NCI-H128 (cell line): ENCODE results near the gene CASK.

ENCODE experiments used
- DNase-seq: peaks from one replicate; lab custom pipeline; 2025; ENCODE audit not compliant: unreplicated experiment; lab: John Stamatoyannopoulos, UW

Gene CASK

DNA sequence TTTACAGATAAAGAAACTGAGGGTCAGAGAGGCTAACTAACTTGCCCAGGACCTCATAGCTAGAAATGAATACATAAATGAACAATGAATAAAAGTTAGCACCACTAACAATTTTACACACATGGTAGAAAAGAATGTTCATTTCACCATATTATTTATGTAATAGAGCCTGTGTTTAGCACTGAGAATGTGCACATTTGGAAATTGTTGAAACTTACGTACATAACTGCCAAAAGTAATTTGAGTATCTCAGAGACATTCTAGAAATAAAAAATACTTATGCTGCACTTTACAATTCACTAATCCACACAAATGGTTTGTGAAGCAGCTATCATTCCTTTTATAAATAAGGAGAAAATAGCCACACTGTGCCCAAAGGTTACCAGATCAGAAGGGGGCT, 9.9 kb downstream of the CASK start:
- DNase-seq: no peak

DNA sequence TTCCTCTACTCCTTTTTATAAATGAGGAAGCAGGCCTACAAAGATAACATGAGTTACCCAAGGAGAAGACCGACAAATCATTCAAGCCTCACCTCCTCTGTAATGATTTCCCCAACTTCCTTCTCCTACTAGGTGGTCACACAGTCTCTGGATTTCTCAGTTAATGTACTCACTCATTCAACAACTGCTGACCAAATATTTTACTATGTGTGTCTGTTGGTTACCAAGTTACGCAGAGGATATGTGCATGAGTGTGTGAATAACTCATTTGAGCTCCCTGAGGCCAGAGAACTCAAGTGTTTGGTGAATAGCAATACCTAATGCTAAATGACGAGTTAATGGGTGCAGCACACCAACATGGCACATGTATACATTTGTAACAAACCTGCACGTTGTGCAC, 10.4 kb downstream of the CASK start:
- DNase-seq: no peak

DNA sequence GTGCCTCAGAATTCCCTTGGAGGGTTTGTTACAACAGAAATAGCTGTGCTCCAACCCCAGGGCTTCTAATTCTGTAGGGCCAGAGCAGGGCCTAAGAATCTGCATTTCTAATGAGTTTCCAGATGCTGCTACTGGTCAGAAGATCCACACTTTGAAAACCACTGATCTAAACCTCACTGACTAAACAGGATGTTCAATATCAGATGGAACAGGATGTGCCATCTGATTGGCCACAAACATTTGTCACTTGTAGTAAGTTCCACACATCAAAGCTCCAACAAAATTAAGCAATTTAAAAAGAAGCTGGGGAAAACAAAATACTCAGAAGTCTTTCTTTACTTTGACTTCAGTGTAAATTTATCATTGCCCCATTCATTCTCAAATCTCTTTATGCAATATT, 14.3 kb downstream of the CASK start:
- no peak for DNase-seq

DNA sequence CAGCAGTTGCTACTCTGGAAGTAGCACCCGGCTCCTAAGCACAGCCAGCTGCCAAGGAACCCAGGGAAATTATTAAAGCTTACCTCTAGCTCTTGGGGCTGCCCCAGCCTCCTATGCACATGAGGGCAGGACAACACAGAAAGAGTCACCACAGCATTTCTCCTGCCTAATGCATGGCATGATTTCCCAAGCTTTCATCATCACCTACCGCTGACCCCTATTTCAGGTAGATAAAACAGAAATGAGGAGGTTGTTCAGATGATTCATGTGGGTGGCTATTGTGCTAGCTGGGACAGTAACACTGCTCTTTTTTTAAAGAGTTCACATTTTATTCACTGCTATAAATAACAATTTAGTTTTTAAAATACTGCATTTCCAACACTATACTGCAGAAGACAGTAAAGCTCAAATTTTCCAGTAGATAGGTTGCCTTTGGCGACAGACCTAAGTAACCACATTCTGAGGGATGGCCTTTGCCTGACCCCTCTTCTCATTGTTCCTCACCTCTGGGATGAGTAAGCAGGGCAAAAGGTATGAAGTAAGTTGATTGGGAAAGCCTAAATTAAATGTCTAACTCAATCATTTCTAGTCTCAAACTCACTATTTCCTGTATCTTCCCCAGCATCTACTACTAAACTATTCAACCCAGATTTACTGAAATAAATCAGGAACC, 16.7 kb downstream of the CASK start:
- no peak for DNase-seq

DNA sequence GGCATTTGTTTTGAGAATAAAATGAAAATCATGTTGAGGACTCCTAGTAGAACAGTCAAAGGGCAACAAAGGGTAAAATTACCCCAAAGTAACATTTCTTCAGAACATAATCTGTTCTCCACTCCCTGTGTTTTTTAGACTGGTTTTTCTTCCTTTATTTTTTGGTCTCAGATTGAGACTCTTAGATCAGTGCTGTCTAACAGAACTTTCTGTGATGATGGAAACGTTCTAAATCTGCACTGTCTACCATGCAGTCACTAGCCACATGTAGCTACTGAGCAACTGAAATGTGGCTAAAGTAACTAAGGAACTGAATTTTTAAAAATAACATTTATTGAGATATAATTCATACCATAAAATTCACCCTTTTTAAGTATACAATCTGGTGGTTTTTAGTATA, 19.8 kb downstream of the CASK start:
- DNase-seq: no peak

DNA sequence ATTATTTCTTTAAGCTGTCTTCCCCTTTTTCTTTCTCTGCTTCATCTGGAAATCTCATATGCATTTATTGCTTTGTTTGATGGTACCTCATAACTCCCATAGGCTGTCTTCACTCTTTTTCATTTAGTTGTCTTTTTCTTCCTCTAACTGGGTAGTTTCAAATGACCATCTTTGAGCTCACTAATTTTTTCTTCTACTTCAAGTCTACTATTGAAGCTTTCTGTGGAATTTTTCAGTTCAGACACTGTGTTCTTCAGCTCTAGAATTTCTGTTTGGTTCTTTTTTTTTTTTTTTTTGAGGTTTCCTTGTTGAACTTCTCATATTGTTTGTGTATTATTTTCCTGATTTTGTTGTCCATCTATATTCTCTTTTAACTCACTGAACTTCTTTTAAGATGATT, 23.0 kb downstream of the CASK start:
- no peak for DNase-seq

DNA sequence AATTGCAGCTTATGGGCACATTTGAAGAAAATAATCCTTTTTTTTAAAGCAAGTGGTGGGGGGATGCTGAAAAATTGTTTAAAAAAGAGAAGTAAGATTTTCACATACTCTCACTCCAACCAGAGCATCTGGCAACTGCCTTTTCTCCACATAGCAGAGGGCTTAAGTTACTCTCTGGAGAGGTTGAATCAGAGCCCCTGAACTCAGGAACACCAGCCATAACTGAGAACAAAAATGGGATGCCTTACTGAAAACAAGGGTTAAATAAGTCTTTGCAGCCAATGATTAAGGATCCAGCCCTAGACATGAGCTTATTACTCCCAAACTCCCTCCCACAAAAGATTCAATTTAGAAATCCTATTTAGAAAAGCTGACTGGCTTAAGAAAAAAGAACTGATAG, 27.5 kb downstream of the CASK start:
- no peak for DNase-seq

DNA sequence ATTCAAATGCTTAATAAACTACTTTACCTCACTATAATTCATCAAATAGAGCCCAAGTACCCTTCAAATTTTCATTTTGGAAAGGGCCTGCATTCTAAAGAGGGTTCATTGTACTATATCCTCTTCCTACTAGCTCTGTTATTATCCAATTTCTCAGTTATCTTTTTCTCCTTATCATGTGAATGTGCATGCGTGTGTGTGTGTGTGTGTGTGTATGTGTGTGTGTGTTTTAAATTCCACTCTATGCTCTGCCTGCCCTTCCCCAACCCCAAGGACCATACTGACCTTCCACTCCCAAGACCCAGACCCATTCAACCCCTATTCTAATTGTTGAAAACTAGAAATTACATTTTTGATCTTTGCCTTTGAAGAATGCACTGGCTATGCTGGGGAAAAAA, 33.3 kb downstream of the CASK start:
- no peak for DNase-seq

DNA sequence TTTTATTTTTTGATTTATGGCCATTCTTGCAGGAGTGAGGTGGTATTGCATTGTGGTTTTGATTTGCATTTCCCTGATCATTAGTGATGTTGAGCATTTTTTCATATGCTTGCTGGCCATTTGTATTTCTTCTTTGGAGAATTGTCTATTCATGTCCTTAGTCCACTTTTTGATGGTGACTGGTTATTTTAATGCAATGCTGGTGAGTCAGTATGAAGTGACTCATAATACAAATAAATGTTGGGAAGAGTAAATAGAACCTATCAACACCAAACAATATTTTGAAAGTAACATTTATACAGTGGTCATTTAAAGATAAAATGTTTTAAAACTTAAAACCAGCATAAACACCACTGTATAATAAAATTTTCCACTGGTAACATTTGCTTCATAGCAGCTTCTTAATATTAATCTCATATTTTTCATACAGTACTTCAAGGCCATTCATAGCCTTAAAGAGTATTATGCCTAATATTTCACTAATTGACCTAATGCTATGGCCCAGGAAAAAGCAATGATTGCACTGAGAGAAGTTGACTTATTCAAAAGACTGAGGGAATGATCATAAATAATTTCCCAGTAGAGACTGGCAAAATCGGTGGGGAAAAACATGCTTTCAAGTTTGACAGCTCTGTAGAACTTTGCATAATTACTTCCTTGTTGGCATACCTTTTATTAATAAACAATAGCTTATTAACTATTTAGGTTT, 33.9 kb downstream of the CASK start:
- DNase-seq: no peak

DNA sequence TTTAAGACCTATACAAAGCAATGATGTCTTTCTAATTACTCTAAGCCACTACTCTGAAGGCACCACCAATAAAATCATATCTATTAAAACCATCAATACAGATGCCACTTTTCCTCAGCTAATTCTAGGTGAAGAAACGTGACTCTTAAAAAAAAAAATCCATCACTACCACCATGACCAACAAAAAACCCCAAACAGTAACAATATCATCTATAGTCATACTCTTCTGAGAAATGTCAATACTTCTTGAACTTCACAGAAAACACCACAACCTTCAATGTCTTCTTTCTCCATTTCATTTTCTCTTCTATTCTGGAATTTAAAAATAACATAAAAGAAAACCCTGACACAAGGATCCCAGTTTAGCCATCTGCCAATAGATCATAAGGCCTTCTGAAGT, 35.7 kb downstream of the CASK start:
- DNase-seq: no peak

DNA sequence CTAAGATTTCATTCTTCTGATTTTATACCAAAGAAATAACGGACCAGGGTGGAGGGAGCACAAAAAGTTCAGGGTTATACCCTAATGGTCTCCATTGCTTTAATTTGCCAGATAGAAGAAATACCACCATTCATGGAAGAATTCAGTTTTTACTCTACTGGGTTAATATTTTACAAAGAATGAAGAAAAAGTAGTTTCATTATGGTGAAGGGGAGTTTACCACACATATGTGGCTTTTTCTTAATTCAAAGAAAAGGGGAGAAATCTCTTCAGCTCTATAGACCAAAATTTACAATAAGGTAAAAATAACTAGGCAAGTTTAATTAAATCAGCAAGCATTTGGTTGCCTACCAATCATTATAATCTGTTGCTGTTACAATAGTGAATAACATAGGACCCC, 37.6 kb downstream of the CASK start:
- no peak for DNase-seq

DNA sequence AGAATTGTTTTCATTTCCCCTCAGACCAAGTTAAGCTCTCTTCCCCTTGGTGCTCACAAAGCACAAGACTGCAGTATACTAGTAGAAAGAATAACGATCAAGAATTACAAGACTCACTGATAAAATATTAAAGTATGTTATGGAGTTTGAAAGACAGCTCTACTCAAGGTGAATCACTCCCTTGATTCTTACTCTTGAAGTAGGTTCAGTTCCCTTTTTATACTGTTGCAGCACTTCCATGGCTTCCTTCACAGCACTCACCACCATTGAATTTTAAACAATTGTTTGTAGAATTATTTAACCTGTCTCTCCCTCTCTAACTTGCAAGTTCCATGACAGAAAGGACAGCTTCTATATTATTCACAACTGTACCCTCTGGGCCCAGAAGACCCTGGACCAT, 42.2 kb downstream of the CASK start:
- DNase-seq: no peak

DNA sequence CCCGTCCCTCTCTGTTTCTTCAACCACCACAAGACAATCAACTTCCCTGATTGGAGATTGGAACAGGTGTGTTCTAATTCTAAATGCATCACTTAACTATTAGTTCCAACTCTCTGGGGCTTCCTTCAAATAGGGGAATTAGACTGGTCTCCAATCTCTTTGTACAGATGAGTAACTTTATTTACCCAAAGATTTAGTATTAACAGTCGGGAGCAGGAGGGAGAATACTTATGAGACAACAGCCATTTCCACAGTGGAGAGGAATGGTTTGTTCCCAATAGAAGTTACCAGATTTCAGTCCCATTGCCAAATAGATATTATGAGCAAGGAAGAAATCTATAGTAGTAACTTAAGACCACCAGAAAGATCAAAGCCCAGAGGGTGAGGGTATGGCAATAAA, 46.2 kb downstream of the CASK start:
- no peak for DNase-seq

DNA sequence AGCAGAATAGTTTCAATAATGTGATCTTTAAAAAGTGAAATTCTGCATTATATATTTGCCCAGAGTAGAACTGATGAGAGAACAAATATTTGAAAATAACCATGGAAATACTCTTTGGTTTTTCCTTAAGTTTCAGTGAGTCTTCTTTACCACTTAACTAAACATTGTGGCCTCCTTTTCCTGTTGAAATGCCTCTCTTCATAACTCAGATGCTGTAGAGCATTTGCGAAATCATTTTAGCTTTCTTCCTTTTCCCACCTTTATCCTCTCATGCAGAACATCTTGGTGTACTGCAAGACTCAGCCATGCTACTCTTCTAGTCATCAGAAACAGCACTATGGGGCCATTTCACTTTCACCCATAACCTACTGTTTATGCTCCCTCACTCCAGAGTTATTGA, 48.2 kb downstream of the CASK start:
- DNase-seq: no peak

DNA sequence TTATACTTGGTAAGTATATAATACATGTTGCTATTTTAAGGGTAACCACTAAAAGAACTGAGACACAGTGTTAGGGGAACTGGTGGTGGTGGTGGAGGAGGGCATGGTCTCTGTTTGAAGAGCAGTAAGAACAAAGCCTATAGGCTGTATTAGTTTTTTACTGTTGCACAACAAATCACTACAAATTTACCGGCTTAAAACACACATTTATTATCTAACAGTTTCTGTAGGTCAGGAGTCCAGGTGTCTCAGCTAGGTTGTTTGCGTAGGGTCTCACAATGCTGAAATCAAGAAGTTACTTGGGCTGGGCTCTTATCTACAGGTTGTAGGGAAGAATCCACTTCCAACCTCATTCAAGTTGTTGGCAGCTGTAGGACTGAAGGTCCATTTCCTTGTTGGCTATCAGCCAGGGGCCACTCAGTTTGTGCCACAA, 52.6 kb downstream of the CASK start:
- DNase-seq: no peak

DNA sequence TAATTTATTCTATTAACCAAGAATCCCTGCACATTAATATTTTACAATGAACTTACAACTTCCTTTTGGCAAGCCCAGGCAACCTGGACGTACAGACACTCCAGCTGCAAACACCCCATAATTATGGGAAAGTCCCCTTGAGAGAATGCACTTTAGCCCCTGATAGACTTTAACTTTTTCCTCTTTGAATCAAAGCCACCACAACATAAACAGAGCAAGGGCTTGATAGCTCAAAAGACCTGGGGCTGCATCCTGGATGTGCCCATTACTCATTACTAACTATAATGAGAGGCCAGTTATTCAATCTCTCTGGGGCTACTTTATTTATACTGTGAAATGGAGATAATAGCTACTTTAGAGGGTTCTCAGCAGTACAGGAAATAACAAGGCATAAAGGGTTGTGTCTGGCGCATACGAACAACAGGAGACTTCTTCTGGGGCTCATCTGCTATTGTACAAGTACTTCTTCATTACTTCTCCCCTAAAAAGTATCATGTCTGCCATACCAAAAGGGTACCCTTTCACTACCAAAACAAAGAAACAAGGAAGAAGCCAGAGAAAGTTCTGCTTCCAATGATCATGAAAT, 54.9 kb downstream of the CASK start:
- no peak for DNase-seq

DNA sequence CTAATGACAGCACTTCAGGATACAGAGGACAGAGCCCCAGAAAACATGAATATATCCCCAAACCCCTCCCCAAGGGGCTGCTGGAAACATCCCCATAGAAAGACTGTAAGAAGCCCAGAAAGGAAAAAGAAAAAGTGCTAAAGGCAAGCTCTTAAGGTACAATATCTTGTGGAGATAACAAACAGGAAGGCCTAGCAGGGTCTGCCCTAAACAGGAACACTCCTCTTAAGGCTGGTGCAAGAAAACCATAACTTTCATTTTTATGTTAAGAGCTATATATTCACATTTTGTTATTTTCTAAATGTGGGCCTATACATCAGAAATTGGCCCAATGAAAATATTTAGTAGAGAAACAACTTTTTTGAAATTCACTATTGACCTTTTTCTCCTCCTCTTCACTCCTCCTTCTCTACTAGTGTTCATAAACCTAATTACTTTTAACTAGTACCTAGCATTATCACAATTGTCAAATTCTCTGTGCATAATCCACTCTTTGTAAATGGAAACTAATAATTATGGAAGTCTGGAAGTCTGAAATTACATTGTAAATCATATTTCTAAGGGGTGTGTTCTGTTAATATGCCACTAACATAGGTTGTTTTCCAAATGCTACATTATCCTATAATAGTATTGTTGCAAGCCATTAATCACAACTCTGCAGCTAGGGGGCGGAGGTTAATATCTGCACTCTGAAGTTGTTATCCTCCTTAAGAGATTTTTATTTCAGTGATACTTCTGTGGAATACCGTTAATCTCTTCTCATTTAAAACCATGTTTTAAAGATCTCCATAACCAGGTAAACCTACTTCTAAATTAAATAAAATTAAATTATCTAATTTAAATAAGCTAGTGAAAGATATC, 59.8 kb downstream of the CASK start:
- DNase-seq: no peak

DNA sequence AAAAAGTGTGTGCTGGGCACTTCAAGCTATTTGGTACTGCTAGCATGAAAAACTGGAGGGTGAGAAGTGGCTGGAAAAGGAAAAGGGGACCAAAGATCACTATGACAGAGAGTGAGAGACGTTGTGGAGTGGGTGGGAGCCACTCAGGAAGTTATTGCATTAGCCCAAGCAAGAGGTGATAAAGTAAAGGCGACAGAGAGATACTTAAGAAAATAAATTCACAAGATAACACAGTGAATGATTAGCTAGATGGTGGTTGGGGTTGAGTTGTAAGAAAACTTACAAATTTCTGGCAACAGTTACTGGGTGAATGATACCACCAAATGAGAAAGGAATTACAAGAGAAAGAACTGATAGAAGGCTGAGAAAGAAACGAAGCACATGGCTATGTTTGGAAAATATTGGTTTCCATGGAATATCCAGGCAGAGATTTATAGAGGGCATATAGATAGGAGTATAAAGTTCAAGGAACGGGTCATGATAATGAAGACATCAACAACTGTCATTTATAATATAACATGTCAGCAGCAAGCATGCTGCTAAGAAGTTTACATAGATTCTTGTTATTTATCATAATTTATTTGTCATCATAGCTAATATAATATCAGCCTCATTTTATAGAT, 60.7 kb downstream of the CASK start:
- no peak for DNase-seq

DNA sequence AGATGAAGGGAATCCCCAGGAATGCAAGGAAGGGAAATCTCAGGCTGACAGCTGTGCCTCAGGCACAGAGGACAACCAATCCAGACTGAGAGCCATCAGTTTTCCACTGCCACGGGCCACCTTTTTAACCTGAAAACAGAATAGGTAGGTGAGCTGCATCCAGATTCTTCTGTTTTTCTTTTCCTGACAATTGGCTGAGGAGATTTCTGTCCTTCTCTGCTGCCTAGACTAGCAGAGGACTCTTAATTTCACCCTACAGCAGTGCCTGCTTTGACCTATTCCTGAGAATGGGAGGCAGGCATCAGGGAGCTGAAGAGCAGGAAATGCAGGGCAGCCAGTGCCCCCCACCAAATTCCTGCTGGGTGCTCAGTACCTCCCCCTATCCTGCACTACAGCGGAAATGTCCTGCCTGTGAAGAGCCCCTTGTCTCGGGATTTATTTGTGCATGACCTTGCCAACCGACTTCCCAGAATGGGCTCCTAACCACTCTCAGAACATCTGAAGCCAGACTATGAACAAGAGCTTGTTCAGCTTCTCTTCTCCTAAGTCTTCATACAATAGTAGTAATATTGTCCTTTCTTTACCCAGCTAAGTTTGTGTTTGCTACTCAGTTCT, 65.1 kb downstream of the CASK start:
- no peak for DNase-seq

DNA sequence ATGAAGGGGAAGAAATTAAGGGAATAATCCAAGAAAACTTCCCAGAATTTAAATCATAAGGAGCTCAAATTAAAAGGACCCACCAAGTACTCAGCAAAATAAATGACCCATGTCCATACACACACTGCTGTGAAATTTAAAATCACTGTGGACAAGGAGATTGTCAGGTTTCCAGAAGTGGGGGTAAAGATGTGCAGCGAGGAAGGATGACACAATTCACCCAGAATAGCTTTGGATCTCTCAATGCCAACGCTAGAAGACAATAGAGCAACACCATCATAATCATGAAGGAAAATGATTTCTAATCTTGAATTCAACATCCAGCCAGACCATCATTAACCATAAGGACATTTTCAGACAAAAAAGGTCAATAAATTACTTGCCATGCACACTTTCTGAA, 65.7 kb downstream of the CASK start:
- DNase-seq: no peak

DNA sequence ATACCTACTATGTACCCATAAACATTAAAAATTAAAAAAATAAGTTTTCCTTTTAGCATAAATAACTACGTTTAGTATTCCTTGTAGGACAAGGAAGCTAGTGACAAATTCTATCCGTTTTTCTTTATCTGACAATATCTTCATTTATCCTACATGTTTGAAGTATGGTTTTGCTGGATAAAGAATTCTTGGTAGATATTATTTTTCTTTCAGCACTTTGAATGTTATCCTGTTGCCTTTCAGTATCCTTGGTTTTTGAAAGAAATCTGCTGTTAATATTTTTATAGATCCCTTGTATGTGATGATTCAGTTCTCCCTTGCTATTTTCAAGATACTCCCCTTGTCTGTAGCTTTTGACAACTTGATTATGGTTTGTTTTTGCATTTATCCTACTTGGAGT, 76.6 kb downstream of the CASK start:
- no peak for DNase-seq
